ENCODE results near the gene TNFAIP8.

Gene TNFAIP8

DNA sequence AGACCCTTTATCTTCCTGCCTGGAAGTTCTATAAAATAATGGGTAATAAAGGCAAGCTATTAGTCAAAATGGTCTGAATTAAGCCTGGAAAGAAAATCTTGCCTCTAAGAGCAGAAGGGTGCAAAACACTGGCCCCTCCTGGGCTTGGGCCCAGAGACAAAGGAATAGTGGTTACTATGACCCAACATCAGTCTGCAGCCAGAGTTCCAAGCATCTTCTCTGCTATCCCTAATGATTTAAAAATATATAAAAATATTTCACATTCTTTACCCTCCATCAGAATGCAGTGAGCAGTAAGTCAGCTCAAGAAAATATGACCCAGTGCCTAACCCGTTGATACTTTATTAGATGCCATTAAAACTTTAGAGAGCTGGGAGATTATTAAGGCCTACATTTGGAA lies 14.7 kb downstream of the TNFAIP8 start:
- no peak for DNase-seq (ENCODE audit: low spot score)

DNA sequence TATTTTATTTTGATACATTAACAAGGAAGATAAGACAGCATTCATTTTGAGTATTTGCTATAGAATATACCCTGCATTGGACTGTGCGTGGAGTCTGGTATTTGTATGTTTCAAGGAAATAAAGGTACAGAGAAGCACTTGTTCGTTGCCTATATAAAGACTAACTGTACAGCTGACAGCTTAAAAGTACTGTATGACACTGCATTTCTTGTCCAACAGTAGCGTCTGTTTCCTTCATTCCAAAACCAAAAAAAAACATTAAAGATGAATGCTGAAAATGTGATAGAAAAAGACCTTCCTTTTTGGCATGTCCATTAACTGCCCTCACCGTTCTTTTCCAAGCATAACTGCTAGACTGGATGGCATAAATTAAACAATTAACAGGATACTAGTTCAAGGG lies 15.3 kb downstream of the TNFAIP8 start:
- DNase-seq (ENCODE audit: low spot score) = no peak

- DNase-seq (ENCODE audit: low spot score) = no peak
Observed at GRCh38 chr5:119373449-119373858, 17.6 kb downstream of the TNFAIP8 start.

DNA sequence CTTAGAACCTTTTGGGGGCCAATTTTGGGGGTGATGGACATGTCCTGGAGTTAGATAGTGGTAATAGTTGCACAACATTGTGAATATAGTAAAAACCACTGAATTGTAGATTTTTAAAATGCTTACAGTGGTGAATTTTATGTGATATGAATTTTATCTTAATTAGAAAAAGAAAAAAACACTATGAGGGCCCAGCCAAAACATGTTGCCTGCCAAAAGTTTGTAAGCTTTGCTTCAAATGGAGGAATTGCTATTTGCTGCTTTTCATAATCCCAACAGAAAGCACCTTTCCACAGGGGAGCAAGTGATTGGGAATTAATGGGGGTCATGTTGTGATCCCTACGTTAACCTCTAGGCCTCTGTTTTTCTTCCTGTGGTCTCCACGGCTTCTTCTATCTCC lies 19.1 kb downstream of the TNFAIP8 start:
- no peak for DNase-seq (ENCODE audit: low spot score)

- no peak for DNase-seq (ENCODE audit: low spot score)
Observed at GRCh38 chr5:119377066-119377465, 21.2 kb downstream of the TNFAIP8 start.

DNA sequence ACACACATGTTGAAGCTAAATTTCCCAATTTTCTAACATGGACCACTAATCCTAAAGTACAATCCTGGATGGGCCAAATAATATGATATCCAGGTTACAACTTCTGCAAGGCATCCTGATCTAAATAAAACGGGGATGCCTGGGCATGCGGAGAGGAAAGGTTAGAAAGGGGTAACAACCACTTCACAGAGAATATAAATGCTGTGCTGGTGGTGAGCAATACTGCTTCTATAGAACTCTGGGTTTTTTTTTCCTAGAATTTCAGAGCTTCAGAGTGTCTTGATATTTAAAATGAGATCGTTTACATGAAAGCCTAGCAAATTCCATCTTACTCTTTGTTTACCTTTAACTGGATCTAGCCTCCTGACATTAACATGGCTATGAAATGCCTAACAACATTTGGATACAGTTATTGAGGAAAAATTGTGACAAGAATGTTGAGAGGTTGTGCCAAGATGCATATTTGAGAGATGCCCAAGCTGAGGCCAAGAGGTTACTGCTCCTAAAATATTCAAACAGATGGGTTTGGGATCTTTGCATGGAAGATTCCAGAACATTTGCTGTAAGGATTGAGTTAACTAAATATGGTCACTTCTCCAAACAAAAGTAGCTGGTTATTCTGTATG lies 22.4 kb downstream of the TNFAIP8 start:
- DNase-seq (ENCODE audit: low spot score) = no peak

GRCh38 chr5:119379096-119379495 lies 23.3 kb downstream of the TNFAIP8 start:
- DNase-seq (ENCODE audit: low spot score) = no peak

GRCh38 chr5:119379942-119380547 lies 24.2 kb downstream of the TNFAIP8 start:
- DNase-seq (ENCODE audit: low spot score) = no peak

DNA sequence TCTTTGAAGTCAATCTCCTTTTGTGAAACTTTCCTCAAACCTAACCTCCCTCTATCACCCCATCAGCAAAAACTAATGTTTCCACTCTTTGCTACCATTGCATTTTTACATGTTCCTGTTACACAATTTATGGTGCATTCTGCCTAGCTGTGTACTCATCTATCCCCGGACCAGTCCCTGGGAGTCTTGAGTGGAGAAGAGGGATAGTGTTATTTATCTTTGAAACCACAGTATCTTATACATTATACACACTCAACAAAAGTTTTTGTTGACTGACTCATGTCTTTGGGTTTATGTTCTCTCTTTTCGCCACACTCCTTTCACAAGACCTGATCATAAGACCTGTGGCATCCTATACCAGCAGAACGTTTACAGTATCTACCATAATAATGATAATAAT lies 26.4 kb downstream of the TNFAIP8 start:
- no peak for DNase-seq (ENCODE audit: low spot score)

GRCh38 chr5:119383008-119383407 lies 27.2 kb downstream of the TNFAIP8 start:
- no peak for DNase-seq (ENCODE audit: low spot score)

DNA sequence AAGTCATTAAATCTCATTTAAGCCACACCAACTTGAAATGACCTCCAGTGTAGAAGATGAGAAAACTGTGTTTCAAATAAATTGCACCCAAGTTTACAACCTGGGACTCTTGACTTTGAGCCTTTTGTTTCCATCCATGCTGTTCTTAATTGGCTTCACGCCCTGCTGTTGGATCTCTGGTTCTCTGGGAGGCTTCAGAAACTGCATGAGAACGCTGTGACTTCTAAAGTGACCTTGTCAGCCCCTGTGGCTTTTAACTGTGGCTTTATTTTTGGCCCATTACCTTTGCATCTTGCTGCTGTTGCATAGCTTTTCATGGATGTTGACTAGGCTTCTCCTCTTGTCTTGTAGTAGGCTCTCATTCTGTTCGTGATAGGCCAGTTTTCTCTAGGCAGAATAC lies 29.3 kb downstream of the TNFAIP8 start:
- no peak for DNase-seq (ENCODE audit: low spot score)

DNA sequence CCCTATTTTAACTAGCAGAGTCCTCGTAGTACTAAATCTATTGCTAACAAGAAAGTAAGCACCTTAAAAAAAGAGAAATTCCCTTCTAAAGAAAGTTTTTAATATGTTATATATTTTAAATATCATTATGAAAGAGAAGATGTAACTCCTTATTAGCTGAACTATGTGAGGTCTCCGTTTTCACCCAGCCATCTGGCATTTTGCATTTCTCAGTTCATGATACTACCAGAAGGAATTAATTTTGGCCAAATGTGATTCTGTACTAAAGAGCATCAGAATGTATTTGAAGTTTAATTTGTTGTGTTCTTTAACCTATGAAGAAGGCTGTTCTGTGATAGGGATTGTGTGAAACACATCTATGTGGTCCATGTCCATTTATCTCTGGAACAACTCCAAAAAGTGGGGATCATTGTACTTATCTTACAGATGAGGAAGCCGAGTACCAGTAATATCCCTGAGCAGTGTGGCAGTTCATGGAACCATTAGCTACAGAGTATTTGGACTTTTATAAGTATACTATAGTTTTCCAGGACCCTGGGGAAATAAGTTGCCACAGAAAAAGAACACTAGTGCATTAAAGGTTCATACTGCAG lies 29.8 kb downstream of the TNFAIP8 start:
- DNase-seq (ENCODE audit: low spot score) = no peak

- DNase-seq (ENCODE audit: low spot score) = no peak
Observed at GRCh38 chr5:119386596-119387344, 31.0 kb downstream of the TNFAIP8 start.

DNA sequence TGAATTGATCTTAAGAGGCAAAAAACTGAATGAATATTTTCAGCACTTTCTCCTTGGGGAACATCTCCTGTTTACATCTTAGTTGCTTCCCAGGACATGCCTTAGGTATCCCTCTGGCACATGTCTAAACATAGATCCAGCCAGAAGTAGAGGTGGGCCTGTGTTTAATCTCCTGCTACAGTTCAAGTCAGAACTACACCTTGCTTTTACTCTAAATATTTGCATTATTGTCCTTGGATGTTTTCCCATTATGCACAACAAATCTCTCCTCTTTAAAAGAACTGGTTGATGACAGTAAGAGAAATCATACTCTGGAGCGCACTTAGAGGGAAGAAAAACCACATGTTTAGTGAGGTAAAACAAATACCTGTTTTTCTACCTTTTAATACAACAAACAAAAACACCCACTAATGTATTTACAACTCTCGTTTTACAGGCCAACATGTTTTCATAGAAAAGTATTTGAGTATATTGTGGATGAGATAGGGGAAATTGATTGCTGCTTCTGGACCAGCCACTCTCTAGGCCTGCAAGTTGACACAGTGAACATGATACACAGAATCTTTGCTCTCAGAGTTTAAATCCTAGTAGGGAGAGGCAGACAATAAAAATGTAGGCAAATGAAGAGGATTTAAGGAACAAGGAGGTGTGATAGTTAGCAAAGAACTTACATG lies 32.3 kb downstream of the TNFAIP8 start:
- DNase-seq (ENCODE audit: low spot score) = no peak

- no peak for DNase-seq (ENCODE audit: low spot score)
Observed at GRCh38 chr5:119388619-119389190, 32.9 kb downstream of the TNFAIP8 start.

- DNase-seq (ENCODE audit: low spot score) = no peak
Observed at GRCh38 chr5:119389288-119390030, 33.6 kb downstream of the TNFAIP8 start.

DNA sequence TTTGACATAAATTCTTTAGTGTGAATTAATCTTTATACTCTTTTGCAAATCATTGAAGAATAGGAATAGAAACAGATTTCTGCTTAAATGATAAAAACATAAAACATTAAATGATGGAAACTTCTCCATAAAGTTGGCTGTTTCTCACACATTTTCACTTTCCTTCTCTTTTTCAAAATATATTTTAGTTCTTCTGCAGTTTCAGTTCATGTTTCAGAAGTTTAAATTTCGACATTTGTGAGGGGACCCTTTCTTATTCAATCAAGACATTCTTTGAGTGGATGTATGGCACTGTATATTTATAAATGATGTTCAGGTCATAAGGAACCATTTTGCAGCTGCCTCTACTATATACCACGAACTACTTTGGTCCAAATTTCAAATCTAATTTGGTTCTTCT lies 34.6 kb downstream of the TNFAIP8 start:
- DNase-seq (ENCODE audit: low spot score) = no peak

DNA sequence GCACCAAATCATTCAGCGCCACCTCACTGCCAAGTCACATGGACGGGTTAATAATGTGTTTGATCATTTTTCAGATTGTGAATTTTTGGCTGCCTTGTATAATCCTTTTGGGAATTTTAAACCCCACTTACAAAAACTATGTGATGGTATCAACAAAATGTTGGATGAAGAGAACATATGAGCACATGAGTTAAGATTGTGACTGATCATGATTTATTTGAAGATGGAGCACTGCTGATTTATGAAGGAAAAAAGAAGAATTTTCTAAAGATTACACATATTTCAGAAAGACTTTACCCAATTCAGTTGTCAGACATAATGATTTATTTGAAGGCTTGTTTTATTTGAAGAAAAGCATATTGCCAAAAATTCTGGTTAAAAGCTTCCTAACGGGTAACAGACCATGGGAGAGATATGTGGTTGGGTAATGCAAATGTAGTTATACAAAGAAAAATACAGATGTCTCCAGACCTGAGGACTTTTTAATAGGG lies 37.4 kb downstream of the TNFAIP8 start:
- no peak for DNase-seq (ENCODE audit: low spot score)

GRCh38 chr5:119393746-119394145 lies 37.9 kb downstream of the TNFAIP8 start:
- DNase-seq (ENCODE audit: low spot score) = no peak

GRCh38 chr5:119395080-119395836 lies 39.4 kb downstream of the TNFAIP8 start:
- DNase-seq (ENCODE audit: low spot score) = no peak

Measured in ecto neural progenitor cell (in vitro differentiated cells).